Iris pigment epithelial cell (primary cell): Measurements from ENCODE around the gene PRKAR2B.
"Not testable (repeated sequence)": the region's sequence is repeated elsewhere in the genome, so short reads cannot be mapped to it uniquely, and the experiment has no call there.

ENCODE experiments used
- DNase-seq: peaks from one replicate; pipeline ENCODE4 v3.0.0-alpha.2; 2011; ENCODE audit warnings: low read depth

Gene PRKAR2B

DNA sequence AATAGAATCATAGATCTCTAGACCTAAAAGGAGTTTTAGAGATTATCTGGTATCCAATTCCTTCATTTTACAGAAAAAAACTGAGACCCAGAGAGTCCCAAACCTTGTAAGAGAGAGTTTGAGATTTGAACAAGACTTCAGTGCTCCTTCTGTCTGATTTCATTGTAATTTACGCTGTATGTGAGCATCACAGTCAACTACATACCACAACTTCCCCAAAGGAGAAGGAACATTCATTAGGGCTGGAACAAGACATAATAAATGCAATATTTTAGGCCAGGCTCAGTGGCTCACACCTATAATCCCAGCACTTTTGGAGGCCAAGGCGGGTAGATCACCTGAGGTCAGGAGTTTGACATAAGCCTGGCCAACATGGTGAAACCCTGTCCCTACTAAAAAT lies 17.3 kb upstream of the PRKAR2B start:
- DNase-seq: no peak

DNA sequence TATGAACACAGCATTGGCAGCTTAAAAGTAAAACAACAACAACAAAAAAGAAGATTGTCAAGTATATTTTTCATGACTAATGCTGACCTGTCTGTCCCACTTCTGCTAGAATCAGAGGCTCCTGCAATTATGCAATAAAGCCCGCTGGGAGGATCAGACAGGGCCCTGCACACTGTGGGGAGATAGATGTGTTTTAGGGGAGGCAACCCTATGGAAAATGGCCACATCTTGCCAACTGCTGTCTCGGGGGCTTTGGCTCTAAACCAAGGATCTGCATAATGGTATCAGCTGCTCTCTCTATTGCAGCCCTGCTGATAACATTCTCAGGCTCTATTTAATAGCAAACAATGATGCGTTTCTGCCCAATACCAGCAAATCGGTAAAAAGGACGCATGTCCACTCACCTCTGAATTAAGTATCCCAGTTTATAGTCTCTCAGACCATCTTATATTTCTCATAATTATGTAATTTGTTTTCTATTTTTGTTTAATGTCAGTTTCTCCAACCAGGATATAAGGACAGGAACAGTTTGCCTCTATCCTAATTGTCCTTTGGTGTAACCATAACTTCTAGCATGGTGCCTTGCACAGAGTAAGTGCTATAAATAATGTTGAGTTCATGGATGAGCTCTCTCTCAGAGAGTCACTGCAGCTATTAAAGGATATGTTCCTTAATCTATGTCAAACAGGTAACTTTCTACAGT lies 15.3 kb upstream of the PRKAR2B start:
- peak; percentile 54 for DNase-seq

DNA sequence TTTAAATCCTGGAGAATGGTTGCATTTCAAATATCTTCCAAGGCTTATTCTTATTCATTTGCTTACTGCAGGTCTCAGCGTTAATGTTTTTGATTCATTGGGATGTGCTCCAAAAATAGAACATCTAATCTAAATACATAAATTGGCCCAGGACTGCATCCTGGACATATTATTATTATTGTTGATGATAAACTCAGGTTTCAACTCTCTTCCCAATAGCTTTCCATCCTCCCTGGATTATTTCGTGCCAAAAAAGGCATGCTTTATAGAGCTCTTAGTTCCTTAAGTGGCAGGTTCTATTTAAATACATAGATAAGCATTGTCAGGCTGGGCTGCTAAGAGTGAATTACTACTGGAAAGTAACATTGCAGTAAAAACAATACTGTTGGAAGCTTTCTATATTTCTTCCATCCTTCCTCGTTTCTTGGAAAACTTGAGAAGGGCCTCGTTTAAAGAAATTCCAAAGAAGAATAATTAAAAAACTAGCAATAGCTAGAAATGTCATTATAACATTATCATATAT lies 14.7 kb upstream of the PRKAR2B start:
- no peak for DNase-seq

DNA sequence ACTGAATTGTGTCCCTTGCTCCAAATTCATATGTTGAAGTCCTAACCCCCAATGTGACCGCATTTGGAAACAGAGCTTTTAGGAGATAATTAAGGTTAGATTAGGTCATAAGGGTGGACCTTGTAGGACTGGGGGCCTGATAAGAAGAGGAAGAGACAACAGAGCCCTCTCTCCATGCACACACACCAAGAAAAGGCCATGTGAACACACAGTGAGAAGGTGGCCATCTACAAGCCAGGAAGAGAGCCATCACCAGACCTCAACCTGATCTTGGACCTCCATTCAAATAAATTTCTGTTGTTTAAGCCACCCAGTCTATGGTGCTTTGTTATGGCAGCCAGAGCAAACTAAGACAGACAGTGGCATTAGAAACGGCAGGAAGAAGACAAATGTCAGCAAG lies 12.5 kb upstream of the PRKAR2B start:
- no peak for DNase-seq

DNA sequence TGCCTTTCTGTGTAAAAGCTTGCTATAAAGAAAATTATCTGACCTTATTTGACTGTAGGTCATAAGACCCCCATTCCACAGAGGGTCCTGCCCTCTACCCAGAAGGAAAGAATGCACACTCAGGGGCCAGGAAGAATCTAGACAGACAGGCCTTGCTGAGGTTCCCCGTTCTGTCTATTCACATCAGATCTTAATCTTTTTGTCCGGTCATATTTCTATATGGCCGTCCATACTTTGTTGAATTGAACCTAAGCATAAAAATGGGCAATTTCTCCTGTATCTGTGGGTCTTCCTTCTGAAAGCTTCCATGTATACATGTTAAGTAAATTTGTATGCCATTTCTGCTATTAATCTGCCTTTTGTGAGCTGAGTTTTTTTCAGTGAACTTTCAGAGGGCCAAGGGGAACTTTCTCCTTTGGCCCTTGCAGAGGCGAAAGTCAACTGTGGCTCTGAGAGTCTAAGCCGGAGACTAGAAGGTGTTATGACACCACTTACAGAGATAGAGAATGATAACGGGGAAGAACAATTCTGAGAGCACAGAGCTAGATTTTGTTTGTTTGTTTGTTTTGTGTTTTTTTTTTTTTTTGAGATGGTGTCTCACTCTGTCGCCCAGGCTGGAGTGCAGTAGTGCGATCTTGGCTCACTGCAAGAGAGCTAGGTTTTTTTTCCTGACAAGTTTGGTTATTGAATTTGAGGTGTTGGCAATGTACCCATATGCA lies 11.6 kb upstream of the PRKAR2B start:
- no peak for DNase-seq

DNA sequence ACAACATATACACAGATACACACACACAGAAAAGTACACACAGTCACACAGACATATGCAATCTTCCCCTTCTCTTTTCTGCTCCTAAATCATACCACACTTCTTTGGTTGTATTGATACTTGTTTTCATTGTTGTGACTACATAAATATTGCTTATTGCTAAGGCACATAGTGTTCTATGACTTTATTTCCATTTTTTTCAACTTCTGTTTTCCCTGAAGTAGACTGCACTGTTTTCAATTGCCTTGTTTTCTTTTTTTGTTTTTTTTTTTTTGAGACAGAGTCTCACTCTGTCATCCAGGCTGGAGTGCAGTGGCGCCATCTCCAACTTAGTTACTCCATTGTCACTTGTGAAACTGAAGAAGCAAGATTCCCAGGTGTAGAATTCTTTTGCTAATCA lies 10.0 kb upstream of the PRKAR2B start:
- no peak for DNase-seq

DNA sequence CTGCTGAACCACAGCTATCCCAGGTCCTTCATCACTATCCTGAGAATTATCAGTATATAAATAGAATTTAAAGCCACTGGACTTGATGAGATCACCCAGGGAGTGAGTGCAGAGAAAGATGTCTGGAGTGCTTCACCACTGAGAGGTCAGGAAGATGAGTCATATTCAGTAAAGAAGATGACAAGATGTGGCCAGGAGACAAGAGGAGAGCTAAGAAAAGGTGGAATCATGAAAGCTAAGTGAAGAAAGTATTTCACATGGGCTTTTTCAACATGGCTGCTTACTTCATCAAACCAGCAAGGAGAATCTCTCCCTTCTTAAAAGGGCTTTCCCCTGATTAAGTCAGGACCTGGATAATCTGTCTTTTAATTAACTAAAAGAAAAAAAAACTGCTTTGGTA lies 9.1 kb upstream of the PRKAR2B start:
- peak; percentile 94 for DNase-seq

DNA sequence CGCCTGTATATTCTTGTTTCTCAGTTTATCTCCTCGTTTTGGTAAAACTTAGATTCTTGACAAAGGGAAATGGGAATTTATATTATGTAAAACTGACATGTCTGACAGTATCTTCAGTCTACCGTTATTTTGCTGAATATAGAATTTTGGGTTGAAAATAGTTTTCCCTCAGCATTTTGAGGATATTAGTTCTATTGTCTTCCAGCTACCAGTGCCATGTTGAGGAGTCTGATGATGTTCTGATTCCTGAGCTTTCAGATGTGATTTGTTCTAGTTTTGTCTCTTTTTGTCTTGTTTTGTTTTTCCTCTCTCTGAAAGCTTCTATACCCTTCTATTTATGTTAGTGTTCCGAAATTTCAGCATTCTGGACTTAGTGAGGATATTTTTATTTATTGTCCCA lies 8.0 kb upstream of the PRKAR2B start:
- DNase-seq: no peak

DNA sequence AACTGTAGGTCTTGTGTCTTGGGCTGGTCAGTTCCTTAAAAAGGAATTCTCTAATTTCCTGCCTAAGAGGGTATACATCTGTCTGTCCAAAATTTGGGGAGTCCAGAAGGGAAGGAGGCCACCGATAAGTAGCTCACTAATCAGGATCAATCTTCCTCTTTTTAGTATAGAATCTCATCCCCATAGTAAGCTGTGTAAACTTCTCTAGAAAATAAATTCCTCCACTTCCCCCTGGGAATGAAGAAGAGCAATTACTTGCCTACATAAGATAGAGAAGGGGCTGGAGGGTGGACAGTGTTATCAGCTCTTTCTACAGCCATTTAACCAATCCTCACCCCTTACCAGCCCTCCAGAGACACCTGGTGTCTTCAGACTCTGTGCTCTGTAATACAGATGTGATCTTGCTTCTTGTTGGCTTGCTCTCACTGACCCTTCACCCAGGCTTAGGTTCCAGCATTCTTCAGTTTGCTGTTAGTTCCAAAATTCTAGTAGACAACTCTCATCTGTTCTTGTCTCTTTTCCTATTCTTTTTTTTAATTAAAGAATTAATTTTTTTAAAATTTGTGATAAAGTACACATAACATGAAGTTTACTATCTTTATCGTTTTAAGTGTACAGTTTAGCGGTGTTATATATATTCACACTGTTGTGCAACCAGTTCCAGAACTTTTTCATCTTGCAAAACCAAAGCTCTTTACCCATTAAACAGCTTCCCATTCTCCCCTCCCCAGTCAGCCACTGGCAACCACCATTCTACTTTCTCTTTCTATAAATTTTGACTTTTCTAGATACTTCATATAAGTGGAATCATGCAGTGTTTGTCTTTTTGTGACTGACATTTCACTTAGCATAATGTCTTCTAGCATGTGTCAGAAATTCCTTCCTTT lies 6.5 kb upstream of the PRKAR2B start:
- no peak for DNase-seq

DNA sequence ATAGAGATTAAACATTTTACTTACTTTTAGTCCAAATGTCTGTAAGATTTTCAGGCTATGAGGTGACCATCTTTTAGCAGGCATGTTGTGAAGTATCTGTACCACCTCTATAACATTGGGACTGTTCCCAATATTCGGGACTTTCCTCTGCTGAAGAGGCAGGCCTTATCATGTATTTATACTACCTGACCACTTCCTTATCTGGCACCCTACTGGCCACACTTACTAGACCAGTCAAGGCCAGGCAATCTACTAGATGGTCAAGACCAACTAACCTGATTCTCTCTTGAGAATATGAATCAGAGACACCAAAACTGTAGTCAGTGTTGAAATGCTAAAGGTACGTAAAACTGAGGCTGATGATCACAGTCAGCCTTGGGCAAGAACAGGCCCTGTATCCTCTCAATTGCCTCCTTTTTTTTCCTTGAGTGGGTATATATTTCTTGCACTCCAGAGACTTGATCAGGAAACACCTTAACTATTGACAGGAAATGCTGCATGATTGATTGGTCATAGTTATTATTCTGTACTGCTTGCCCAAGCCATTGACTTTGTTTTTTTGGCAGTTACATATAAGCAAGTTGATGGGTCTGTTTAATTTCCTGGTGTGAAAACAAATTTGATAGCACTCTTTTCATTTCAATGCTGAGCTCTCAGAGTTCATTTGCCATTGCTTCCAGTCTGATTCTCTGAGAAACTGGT lies 5.2 kb upstream of the PRKAR2B start:
- DNase-seq: no peak

DNA sequence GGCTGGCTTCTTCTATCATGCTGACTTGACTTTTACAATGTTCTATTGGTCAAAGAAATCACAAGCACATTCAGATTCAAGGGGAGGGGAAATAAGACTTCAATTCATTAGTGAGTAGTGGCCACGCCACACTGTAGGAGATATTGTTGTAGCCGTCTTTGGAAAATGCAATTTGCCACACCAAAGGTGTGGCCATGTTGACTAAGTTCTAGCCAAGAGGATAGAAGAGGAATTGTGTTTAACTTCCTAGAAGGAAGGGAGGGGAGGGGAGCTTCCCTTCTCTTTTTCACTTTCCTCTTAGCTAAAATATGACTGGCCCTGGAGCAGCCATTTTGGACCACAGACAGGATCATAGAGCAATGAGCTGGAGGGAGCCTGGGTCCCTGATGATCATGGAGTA lies 3.4 kb upstream of the PRKAR2B start:
- no peak for DNase-seq

DNA sequence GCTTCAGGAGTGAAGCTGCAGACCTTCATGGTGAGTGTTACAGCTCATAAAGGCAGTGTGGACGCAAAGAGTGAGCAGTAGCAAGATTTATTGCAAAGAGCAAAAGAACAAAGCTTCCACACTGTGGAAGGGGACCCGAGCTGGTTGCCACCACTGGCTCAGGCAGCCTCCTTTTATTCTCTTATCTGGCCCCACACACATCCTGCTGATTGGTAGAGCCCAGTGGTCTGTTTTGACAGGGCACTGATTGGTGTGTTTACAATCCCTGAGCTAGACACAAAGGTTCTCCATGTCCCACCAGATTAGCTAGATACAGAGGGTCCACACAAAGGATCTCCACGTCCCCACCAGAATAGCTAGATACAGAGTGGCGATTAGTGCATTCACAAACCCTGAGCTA lies 2.7 kb upstream of the PRKAR2B start:
- DNase-seq: not testable (repeated sequence)

DNA sequence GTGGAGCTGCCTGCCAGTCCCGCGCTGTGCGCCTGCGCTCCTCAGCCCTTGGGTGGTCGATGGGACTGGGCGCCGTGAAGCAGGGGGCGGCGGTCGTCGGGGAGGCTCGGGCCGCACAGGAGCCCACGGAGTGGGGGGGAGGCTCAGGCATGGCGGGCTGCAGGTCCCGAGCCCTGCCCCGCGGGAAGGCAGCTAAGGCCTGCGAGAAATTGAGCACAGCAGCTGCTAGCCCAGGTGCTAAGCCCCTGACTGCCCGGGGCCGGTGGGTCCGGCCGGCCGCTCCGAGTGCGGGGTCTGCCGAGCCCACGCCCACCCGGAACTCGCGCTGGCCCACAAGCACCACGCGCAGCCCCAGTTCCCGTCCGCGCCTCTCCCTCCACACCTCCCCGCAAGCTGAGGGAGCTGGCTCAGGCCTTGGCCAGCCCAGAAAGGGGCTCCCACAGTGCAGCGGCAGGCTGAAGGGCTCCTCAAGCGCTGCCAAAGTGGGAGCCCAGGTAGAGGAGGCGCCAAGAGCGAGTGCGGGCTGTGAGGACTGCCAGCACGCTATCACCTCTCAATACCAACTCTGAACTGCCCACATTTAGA lies 2.1 kb upstream of the PRKAR2B start:
- DNase-seq: not testable (repeated sequence)

DNA sequence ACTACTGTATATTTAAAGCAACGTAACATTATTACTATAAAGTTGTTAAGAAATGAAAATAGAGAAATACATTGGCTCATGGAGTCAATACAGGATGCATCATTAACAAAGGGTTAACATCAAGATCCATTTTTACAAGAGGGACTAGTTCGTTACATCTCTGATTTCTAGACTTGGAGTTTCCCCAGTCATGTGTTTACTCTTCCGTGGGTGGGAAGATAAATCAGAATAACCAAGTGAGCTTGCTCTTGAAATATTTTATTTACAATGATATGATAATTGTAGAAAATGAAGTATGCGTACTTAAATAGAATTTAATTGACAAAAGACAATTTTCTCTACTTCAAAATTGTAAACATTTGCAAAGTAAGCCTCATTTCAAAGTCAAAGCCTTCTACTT lies 1.0 kb upstream of the PRKAR2B start:
- DNase-seq: no peak

DNA sequence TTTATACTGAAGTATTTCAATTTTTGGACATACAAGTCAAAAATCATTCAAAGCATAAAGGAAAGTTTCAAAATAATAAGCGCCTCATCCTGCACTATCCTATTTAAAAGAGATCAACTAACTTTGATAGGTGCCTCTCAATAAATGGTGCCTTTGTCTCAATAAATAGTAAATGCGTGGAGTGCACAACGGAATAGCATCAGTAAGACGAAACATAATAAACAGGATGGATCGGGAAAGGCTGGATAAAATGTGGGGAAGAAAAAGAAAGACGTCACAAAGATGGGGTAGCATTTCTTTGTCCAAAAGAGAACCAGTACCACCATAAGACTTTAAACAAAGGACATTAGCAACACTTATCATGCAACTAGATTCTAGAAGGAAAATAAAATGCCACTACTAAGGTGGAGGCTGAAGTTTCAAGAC lies 571 bp upstream of the PRKAR2B start:
- no peak for DNase-seq

DNA sequence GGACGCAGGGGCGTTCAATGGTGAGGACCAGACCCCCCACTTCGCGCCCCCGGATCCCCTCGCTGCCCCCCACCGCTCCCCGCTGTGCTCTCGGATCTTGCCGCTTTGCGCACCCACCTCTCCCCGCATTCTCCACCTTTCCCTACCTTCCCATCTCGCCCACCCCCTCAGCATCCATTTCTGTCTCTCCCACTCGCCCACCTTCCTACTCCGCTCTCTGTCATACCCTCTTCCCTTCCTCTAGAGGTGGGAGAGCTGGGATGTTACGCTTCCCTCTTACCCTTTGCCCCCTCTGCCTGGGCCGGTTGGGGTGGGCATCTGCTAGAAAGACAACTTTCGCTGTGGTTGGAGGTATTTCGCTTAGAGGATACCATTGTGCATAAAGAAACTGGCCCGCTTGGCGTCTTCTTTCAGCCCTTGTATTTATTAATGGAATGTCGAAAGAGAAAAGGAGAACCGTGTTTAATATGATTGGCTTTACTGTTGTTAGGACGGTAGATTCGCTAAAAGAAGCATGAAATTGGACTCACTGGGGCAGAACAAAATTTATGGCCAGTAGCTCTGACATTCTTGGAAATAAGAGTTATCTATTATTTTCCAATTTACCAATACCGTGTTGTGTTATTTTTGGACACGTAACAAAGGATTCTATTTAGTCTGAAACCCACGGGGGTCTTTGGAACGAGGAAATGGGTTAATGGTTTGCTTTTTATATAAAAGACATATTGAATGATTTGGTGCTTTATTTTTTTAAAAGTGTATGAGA lies 873 bp downstream of the PRKAR2B start:
- no peak for DNase-seq

DNA sequence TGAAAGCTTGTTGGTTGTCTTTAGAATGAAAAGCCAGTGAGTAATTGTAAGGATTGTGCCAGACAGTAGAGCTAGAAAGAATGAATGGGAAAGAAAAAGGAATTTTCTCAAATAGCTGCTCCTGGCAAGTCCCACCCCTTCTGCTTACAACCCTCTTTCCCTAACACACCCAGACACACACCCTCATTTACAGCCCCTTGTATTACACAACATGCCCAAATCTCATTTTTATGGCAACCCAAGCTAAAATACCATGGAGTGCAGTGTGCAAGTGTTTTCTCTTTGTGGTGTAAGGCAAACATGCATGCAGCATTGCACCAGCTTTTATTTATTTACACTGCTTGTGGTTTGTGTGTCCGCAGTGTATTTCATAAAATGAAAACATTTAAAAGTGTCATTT lies 1.5 kb downstream of the PRKAR2B start:
- DNase-seq: peak; percentile 70

DNA sequence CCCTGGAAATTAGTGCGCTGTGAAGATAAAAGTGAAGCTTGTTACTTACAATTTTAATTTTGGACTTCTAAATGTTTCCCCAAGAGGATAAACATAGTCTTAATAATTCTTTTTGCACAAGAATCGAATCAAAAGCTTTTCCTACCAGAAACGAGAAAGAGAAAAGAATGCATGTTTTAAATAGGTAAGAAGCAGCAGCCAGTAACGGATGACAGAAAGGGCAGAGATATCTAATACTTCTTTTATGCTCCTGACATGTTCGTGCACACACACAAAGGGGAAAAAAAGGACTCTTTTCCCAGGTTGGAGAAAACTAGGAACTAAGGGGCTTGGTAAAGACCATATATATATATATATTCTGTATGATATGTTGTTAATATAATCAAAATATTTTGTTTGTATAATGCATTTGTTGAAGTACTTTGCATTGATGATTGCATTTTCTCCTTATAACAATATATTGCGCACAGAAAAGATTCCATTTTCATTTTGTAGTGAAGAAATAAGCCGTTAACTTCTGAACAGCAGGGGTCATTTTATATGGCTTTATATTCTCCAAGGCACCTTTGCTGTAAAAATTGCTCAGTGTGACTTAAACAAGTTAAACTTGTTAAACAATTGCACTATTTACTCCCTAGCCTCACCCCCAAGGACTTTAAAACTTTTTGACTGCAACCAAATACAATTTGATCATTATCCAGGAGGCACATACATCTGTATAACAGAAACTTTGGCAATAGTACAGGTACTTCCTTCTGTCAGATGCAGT lies 2.2 kb downstream of the PRKAR2B start:
- no peak for DNase-seq

DNA sequence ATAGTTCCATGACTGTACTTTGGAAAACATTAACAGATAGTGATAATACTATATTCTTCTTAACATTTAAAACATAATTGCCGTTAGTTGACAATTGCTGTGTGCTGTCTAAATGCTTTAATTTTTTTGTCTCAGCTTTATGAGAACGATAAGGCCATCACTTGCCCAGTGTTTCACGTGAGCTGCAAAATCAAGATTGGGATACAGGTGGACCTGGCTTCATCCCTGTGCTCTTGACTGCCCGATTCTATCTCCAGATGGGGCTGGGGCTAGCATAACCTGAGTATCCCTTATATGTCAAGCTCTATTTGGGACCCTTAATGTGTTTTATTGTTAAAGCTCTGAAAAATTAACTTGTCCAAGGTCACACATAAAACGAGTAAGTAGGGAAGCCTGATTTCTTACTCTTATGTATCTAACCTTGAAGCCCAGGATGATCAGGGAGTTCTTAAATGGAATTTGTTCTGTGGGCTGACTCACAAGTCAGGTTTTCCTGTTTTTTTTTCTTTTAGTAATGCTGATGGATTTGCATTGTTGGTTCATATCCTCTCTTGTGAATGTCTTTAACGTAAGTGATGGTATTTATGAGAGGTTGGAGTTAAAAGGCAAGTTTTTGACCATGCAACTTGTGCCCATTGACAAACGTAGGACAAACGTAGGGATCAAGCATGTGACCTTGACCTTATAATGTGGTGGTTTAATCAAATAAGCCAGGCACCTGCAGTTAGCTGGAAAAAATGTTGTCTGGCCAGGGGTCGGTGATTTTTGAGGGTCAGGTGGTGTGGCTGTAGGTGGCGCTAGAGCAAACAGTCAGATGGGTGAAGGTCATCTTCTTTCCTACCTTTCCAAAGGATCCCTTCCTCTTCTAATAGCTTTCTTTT lies 3.6 kb downstream of the PRKAR2B start:
- peak; percentile 70 for DNase-seq
